GM18867 (cell line): ENCODE results near the gene ADAMTS2.

Experiments used
- ATAC-seq: cut with Tn5 transposase; IDR thresholded peaks from one replicate; pipeline ENCODE4 v1.9.1; 2021; ENCODE audit warnings: mild to moderate bottlenecking, moderate library complexity; ENCODE audit not compliant: unreplicated experiment

The ADAMTS2 gene

DNA sequence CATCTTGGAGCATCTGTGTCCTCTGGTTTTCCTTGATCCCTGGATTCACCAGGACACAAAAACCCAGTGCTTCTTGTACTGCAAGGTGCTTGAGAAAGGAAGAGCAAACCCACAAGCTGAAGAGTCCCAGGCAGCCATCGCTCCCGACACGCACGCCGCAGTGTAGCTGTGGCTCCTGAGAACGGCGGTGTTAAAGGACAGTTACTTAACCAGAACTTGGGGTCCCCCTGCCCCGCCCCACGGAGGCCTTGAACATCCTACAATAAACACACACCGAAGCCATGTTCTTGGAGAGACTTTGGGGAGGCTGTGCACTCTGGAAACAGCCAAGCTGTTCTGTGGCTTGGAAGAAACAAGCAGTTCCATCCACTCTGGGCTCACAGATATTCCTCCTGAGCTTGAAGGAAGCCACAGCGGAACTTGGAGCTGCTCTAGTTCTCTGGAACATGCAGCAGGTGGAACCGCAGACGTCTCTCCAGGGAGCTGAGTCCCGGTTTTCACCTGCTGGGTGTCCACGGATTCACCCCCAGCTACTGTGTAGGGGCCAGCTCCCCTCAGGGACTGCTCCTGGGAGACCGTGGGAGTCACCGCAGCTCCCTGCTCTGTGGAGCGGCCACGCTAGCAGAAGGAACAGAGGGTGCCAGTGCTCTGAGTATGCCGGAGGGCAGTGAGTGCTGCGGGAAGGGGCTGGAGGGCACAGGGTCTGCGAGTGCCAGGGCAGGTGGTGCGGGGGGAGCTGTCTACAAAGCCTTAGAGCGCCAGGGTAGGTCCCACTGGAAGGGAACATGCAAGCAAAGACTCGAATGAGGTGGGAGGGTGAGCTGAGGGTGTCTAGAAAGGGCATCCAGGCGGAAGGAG is 107.3 kb downstream of the ADAMTS2 start:
- no peak for ATAC-seq

DNA sequence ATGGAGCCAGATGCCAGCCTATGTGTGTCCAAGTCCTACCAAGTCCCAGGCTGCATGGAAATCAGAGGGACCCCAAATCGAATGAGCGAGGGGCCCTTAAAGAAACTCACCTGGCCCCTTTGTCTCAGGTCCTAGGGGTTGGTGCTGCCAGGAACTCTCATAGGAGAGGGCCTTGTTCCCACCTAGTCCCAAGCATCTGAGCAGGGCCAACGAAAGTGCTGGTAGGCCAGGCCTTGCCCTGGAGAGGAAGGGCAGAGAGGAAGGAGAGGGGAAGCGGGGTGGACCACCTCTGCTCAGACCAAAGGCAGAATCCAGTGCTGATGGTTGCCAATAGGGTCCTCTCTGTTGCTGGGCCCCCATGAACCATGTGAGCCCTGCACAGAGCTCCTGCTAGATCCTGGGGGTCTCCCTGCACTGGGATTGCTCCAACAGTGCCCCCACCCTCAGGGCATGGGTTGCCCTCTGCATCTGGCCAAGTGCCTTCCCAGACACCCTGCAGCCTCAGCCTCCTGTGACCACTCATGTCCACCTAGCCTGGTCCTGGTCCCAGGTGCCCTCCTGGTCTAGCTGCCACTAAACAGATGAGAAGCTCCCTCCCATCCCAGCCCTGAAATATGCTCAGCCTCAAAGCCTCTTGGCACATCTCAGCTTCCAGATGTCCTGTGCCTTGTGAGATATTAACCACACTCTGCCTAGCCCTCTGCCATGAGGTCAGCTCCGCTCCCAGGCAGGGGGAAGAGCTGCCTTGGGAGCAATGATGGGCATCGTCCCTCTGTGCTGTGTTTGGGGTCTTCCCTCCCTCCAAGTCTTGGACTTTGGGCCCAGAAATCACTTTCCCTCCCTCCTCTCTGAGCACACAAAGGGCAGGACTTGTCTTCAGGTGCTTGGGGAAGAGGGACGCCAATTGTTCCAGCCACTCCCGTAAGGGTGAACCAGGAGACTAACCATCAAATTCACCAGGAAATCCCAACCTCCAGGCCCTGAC is 109.6 kb downstream of the ADAMTS2 start:
- ATAC-seq = no peak

DNA sequence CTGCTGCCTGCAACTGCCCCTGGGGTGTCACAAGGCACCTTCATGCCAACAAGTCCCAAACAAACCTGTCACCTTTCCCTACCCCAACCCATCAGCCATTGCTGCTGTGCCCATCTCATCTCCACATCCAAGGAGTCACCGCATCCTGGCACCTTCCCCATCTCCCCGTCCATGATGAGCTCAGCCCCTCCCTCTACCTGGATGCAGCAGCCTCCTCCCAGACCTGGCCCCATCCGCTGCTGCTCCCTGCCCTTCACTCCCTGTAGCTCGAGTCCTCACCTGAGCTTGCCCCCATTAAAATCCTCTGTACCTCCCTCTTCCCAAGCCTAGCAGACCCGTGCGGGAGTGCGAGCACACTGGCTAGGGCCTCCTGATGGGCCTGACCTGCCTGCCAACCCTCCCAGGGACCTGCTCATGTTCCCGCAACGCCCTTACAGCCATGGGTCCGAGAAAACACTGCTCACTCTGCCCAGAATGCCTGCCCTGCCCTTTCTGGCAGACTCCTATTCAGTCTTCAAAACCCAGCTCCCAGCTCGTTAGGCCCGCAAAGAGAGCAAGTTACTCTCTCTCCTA is 110.6 kb downstream of the ADAMTS2 start:
- ATAC-seq = no peak

DNA sequence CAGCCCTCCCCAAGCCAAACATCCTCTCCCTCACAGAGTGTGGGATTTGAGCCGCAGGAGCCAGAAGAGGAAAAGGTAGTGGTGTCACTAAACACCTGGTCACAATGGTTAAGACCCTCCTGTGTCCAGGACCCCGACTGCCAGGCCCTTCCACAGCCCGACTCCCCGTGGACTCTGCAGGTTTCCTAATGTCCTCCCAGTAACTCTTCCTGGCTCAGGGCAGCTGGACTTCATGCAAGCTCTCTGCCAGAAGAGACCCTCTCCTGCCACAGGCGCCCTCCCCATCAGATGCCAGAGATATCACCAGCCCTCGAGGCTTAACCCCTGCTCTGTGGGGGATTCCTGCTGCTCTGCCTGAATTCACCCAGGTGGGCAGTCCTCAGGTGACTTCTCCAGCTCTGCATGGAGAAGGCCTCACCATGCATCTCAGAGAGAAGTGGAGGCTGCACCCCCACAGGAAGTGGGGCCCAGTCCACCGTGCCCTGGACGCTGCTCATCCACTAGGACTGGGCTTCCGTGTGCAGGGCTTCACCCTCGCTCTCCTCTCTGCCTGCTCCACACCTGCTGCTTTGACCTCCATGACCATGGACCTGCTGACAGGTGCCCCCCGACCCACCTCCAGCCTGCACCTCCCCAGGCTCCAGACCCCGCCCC is 111.2 kb downstream of the ADAMTS2 start:
- no peak for ATAC-seq

DNA sequence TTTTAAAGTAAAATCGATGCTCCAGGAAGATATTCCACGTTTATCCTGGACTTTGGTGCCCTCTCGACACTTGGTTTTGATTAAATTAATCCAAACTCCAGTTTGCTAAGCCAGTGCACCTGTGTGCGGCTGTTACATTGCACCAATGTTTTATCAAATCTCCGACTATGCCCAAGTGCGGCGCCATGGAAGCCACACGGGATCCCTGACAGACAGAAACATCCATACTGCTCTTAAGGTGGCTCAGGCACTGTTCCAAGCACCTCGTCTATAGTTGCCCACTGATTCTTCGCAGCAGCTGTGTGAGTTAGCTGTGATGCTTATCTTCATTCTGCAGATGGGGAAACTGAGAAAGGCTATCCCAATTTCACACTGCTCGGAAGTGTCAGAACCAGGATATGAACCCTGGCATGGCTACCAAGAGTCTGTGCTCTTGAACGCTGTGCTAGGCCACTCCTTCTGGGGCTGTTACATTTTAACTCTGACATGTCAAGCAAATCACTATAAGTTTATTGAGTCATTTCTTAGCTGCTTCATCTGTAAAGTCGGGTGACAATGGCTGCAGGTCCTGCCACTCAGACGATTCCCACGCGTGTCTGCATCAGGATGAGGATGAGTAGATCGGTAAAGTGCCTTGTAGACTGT is 113.0 kb downstream of the ADAMTS2 start:
- no peak for ATAC-seq

DNA sequence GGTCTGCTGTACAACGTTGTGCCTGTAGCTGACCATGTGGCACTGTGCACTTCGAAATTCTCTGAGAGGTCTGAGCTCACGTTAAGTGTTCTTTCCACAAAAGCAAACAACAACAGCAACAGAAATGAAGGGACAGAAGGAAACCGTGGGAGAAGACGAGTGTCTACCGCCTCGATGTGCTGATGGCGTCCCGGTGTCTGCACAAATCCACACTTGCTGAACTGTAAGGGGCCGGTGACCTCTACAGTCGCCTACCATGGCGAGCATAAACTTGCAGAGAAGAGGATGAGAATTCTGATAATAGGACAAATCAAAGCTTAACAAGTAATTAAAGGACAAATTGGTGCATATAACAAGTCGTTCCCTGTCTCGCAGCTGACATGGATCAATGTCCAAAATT is 114.0 kb downstream of the ADAMTS2 start:
- no peak for ATAC-seq

DNA sequence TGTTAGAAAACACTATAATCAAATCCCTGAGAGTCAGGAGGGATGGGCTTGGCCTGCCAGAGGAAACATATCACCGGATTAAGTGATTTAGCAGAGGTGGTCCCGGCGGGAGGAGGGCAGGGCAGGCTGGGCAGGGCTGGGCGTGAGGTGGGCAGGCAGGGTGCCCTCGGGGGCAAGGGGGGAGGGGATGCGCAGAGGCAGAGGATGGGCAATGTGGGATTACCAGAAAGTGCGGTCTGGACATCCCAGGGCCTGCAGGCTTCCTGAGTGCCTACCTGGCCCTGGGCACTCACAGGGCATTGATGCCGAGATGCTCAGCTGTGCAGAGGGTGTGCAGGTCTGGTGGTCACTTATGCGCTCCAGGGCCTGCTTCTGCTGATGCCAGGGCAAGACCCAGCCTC is 115.2 kb downstream of the ADAMTS2 start:
- ATAC-seq = no peak

DNA sequence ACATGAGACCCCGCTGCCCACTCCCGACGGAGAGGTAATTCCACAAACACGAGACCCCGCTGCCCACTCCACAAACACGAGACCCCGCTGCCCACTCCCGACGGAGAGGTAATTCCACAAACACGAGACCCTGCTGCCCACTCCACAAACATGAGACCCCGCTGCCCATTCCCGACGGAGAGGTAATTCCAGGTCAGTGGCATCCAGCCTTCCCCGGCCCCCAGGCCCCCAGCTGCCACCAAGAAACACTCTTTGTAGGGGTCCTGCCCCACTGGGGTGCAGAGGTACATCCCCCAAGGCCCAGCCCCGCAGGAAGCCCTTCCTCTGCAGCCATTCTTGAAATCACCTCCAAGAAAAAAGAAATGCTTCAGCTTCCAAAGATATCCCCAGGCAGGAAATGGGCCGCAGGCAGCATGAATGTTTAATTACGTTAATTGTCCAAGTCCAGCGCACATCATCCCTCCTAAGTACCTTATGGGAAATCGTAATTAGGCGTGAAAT is 115.9 kb downstream of the ADAMTS2 start:
- no peak for ATAC-seq

DNA sequence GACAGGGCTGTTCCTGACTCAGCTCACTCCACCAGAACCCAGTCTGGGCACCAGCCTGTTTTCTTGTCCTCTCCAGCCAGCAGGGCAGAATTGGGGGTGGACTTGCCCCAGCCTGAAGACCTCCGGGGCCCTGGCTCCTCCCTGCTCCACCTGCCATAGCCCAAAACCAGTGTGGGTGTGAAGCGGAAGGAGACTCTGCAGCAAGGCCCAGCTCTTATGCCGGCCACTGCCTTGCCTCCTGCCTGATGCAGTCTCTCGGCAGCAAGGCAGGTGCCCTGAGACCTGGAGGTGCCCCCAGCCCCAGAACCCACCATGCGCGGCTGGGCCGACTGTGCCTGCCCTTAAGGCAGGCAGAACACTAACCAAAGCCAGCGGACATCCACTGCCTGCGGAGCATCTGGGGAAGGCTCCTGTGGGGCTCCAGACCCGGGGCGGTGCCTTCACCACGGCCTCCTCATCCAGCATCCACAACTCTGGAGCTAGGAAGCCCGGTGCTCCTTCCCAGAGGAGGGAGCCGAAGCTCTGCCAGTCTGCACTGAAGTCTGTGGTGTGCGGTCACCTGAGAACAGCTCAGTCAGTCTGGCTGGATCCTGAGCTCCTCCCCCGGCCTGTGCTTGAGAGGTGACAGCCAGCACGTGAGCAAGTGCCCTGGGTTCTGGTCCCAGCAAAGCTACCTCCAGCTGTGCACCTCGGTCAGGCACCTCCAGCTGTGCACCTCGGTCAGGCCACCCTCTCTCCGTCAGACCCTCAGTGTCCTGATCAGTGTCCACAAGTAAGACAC is 116.7 kb downstream of the ADAMTS2 start:
- no peak for ATAC-seq

DNA sequence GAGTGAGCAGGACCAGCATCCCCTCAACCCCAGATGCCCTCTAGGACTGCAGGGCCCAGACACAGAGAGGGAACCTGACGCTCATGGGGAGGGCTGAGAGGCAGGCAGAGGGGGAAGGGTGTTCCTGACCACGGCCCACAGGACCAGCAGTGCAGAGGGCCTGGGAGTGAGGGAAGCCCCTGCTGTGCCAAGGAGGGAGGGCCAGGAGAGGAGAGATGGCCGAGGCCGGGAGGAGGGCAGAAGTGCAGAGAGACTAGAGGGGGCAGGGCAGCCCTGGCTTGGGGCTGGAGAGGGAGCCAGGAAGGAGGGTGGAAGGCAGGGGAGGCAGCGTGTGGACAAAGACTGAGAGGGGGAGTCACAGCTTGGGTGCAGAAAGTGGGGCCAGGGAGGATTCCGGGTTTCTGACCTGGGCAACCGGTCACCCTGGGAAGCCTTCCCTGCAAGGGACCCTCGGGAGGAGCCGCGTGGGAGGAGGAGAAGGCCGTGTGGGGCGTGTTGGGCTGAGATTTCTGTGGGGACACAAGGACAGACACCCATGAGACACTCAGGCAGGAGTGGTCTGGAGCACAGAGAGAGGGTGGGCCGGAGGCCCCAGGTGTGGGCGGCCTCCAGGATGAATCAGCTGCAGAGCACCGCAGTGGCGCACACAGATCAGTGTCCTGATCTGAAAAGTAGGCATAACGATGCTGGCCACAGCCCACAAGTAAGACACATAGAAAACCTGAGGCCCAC is 117.5 kb downstream of the ADAMTS2 start:
- no peak for ATAC-seq

DNA sequence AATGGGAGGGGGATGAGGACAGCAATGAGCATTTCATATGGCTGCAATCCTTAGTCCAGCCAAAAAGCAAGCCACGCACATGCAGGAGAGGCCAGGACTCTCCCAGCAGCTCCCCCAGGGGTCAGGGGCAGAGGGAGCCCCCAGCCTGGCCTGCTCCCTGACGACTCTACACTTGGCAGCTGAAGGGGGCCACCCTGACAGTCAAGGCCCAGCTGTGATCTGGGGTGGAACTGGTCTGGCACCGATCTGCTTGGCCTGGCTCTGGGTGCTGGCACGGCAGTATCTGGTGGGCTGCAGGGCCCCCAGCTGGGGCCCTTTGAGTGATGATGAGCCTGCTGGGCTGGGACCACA is 118.1 kb downstream of the ADAMTS2 start:
- ATAC-seq = no peak

DNA sequence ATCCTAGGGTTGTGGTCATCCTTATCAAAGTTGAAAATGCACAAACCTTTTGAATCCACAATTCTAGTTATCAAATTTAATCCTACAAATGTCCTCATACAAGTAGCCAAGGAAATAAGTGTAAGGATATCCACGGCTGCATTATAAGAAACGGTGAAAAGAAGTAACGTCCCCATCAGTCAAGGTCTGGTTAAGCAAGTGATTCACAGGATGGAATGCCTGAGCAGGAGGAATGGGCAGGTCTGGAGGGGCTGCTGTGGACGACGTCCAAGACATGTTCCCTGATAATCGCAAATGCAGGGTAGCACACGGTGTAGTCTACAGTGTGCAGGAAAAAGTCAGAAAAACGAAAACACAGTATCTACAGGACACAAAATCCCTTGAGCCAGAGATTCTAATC is 118.6 kb downstream of the ADAMTS2 start:
- ATAC-seq = no peak

DNA sequence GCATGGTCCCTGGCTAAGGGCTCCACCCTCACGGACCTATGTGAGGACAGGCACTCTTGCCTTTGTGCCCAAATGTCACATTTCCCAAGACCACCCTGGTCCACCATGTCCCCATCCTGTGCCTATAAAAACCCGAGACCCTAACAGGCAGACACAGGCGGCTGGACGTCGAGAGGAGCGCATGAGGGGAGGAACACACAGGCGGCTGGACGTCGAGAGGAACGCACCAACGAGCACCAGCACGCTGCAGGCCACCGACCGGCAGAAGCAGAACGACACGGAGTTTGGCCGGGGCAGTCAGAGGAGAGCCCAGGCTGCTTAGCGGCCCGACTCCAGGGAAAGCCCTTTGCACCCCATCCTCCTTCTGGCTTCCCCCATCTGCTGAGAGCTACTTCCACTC is 119.9 kb downstream of the ADAMTS2 start:
- no peak for ATAC-seq

DNA sequence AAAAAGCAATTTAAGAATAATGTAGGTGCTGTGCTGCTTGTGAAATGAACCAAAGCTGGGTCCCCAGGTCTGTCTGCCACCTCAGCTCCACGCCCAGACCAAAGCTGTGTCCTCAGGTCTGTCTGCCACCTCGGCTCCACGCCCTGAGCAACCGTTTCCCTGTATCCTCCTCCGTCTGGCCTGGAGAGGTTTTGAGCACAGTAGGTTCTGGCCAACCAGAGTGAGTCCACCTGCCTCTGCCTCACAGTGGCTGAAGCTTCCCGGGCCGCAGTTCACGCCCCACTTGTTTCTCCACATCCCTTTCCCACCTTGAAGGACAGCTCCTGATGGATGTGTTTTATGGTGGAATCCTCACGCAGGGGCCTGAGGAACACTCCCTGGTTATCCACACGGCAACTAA is 120.5 kb downstream of the ADAMTS2 start:
- ATAC-seq = no peak

DNA sequence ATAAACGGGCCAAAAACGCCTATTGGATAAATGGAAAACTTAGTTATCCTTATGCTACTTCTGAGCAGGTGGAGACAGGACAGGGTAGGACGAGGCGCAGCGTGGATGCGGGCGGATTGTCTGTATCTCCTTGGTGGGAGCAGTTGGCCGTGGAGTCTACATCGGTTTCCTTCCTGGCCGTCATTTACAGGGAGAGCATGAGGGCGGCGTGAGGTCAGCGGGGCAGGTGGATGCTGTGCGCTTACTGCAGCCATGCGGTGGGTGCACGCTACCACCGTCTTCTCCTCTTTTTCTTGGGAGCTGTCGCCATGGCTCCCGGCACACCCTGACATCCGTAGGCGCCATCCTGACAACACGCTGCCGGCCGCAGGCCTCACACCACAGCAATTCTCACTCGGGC is 121.3 kb downstream of the ADAMTS2 start:
- no peak for ATAC-seq

DNA sequence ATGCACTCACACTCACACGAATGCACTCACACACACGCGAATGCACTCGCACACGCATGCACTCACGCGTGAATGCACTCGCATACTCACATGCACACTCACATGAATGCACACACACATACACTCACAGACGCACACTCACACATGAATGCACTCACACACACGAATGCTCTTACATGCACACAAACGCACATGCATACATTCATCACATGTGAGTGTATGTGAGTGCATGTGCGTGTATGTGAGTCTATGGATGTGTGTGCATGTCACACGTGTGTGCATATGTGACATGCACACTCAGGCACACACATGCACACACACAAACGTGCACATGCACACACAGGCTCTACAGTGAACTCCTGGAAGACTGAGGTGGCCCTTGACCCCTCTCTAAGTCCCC is 121.7 kb downstream of the ADAMTS2 start:
- no peak for ATAC-seq

DNA sequence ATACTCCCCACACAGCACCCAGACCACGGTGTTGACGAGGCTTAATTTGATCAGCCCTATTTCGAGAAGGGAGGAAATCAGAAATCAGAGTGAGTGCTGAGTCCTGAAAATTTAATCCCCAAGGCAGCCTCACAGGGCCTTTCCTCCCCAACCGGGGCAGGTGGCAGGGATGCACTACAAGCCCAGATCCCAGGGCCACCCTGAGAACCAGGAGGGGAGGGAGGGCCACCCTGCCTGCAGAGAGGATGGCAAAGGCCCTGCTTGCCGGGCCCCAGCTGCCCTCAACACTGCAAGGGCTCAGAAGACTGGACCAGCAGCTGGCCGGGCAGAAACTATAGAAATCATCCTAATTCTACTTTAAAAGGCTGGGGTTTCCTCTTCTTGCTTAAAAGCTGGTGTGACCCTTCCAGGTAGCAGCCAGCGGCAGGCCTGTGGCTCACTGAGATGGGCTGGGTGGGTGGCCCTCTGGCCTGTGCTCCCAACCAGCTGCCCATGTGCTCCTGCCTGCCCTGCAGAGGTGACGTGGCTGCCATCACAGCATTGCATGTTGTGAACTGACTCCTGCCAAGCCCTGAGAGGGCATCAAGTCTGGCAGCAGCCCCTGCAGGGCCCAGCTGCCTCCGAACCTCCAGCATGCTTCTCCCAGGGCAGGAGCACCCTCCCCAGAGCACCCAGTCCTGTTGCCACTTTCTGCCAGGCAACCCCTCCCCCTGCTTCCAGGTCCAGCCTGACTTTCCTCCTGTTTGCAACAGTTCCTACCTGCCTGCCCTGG is 122.8 kb downstream of the ADAMTS2 start:
- ATAC-seq = no peak

DNA sequence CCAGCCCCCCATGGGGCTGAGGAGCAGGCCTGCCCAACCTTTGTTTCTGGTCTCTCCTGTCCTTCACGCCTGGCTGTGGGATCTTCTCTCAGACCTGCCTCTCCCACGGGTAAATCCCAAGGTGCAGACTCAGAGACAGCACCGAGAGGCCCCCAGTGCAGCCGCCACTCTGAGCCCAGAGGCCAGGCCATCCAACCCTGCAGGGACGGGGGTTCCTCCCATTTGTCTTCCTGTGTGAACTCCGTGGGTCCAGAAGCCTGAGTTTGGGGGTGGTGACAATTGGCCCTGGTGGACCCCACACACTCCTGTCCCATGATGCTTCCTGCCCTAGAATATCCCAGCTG is 123.4 kb downstream of the ADAMTS2 start:
- ATAC-seq = no peak
